OCI-LY1 (cell line): Measurements from ENCODE around the gene ENDOU.

Experiments
- CTCF ChIP-seq: fragments of 200-600 bp; sonication (generic), shearing (Covaris generic); IDR thresholded peaks from 2 replicates; pipeline ENCODE4 v1.5.1; 2017; ENCODE audit warnings: mild to moderate bottlenecking, antibody characterized with exemption, low read length, moderate library complexity, mixed read lengths
- EZH2 ChIP-seq: fragments of 200-600 bp; sonication (generic), shearing (Covaris generic); IDR thresholded peaks from 2 replicates; pipeline ENCODE4 v1.8.0; 2017; ENCODE audit warnings: borderline replicate concordance, mixed run types, mild to moderate bottlenecking, antibody characterized with exemption, low read length, moderate library complexity, mixed read lengths

GRCh38 chr12:47717046-47717442 is 8.2 kb downstream of the ENDOU start:
- TF ChIP-seq CTCF = no peak
- no peak for TF ChIP-seq EZH2
